SK-N-SH (cell line): ENCODE measurements around the gene NEGR1. TPM values are rescaled to one million over a fixed set of nuclear protein-coding genes. Genes with fewer than 3 reads are reported as not detected.

Source experiments
- CTCF ChIA-PET: fragments of 300-600, 350-600 bp; formaldehyde crosslinking; extraction: SDS; loops from one replicate; lab custom pipeline; 2021; lab: Yijun Ruan, JAX
- POLR2A ChIA-PET: fragments of 350-600 bp; sonication (Branson Sonifier 250); formaldehyde crosslinking; extraction: SDS; loops from one replicate; lab custom pipeline; 2020; ENCODE audit warnings: antibody characterized with exemption, inconsistent platforms; lab: Yijun Ruan, JAX
- DNase-seq: peaks from one replicate; pipeline ENCODE4 v3.0.0; 2012
- H2AFZ ChIP-seq: fragments of 200-600 bp; sonication (generic); 2 replicates; pipeline ENCODE4 v1.8.1; 2016; ENCODE audit warnings: antibody characterized with exemption, mild to moderate bottlenecking, low read depth
- H3F3A ChIP-seq: fragments of 200-600 bp; sonication (generic); replicated peaks from 2 replicates; pipeline ENCODE3; 2016; ENCODE audit warnings: antibody characterized with exemption, mild to moderate bottlenecking; ENCODE audit not compliant: insufficient read depth
- H3K27ac ChIP-seq, 2 experiments: fragments of 200-500 bp in 1 of 2; fragments of 200-600 bp in 1 of 2; sonication (Bioruptor generic) in 1 of 2; sonication (generic), shearing (Covaris generic) in 1 of 2; 2 replicates each; pipeline versions ENCODE4 v1.5.1 to v1.6.1; 2014 to 2016; ENCODE audit warnings: low read depth in 2 of 2, inconsistent platforms in 1 of 2, low read length in 1 of 2, mild to moderate bottlenecking in 1 of 2, mixed read lengths in 1 of 2
- H3K27me3 ChIP-seq: fragments of 200-600 bp; sonication (generic), shearing (Covaris generic); 2 replicates; pipeline ENCODE4 v1.6.1; 2016; ENCODE audit warnings: mixed run types; ENCODE audit not compliant: insufficient read depth
- H3K36me3 ChIP-seq, 2 experiments: fragments of 200-500 bp in 1 of 2; fragments of 200-600 bp in 1 of 2; sonication (Bioruptor generic) in 1 of 2; sonication (generic) in 1 of 2; replicated peaks in 1 of 2; 2 replicates each; pipeline versions ENCODE3 to v1.5.1; 2014 to 2016; ENCODE audit warnings: low read length in 1 of 2, mild to moderate bottlenecking in 1 of 2; ENCODE audit not compliant: insufficient read depth in 2 of 2, control insufficient read depth in 1 of 2
- H3K4me1 ChIP-seq, 2 experiments: fragments of 200-500 bp in 1 of 2; fragments of 200-600 bp in 1 of 2; sonication (Bioruptor generic) in 1 of 2; sonication (generic), shearing (Covaris generic) in 1 of 2; 2 replicates each; pipeline versions ENCODE4 v1.5.1 to v1.6.1; 2014 to 2016; ENCODE audit warnings: low read depth in 1 of 2, low read length in 1 of 2, mixed run types in 1 of 2; ENCODE audit not compliant: insufficient read depth in 2 of 2, control insufficient read depth in 1 of 2
- H3K4me2 ChIP-seq: fragments of 200-600 bp; sonication (generic), shearing (Covaris generic); 2 replicates; pipeline ENCODE4 v1.6.1; 2017; ENCODE audit warnings: mixed run types
- H3K4me3 ChIP-seq, 2 experiments: fragments of 200-500 bp in 1 of 2; fragments of 200-600 bp in 1 of 2; sonication (Bioruptor generic) in 1 of 2; sonication (generic), shearing (Covaris generic) in 1 of 2; 2 replicates each; pipeline versions ENCODE4 v1.5.1 to v1.8.1; 2014 to 2016; ENCODE audit warnings: low read depth in 2 of 2, inconsistent platforms in 1 of 2, low read length in 1 of 2, mild to moderate bottlenecking in 1 of 2, mixed read lengths in 1 of 2, moderate library complexity in 1 of 2
- H3K79me2 ChIP-seq: fragments of 200-600 bp; sonication (generic); 2 replicates; pipeline ENCODE4 v1.8.1; 2017; ENCODE audit warnings: mild to moderate bottlenecking; ENCODE audit not compliant: insufficient read depth
- H3K9ac ChIP-seq: fragments of 200-600 bp; sonication (generic); 2 replicates; pipeline ENCODE4 v1.6.1; 2017; ENCODE audit warnings: mixed run types
- H3K9me2 ChIP-seq: fragments of 200-600 bp; sonication (generic); 2 replicates; pipeline ENCODE4 v1.6.1; 2017; ENCODE audit warnings: mixed run types
- H3K9me3 ChIP-seq: fragments of 200-600 bp; sonication (generic); 2 replicates; pipeline ENCODE4 v1.6.1; 2017; ENCODE audit warnings: mixed run types, mild to moderate bottlenecking, moderate library complexity
- H4K20me1 ChIP-seq: fragments of 200-600 bp; sonication (generic); 2 replicates; pipeline ENCODE4 v1.6.1; 2017; ENCODE audit warnings: mild to moderate bottlenecking, mixed run types; ENCODE audit not compliant: insufficient read depth
- ELF1 ChIP-seq: IDR thresholded peaks from 2 replicates; pipeline ENCODE4 v1.4.0; 2012
- FOSL2 ChIP-seq: IDR thresholded peaks from 2 replicates; pipeline ENCODE4 v1.4.0; 2012; ENCODE audit warnings: low read depth, mild to moderate bottlenecking, moderate library complexity, borderline replicate concordance
- MXI1 ChIP-seq: IDR thresholded peaks from 2 replicates; pipeline ENCODE4 v1.6.1; 2012; ENCODE audit warnings: mild to moderate bottlenecking, low read depth, low read length, improper control_type of control experiment
- NFIC ChIP-seq: IDR thresholded peaks from 2 replicates; pipeline ENCODE4 v1.4.0; 2012; ENCODE audit warnings: borderline replicate concordance
- RCOR1 ChIP-seq: fragments of 150-350 bp; IDR thresholded peaks from 2 replicates; pipeline ENCODE4 v1.6.1; 2017; ENCODE audit warnings: antibody characterized with exemption, low read length
- RFX5 ChIP-seq: IDR thresholded peaks from 2 replicates; pipeline ENCODE4 v1.6.1; 2012; ENCODE audit warnings: mild to moderate bottlenecking, improper control_type of control experiment, low read length
- RXRA ChIP-seq: IDR thresholded peaks from 2 replicates; pipeline ENCODE4 v1.4.0; 2012; ENCODE audit warnings: low read depth, mild to moderate bottlenecking, borderline replicate concordance
- TAF1 ChIP-seq: IDR thresholded peaks from 2 replicates; pipeline ENCODE4 v1.6.1; 2012; ENCODE audit warnings: low read depth, mild to moderate bottlenecking, low read length, moderate library complexity, borderline replicate concordance
- YY1 ChIP-seq: IDR thresholded peaks from 2 replicates; pipeline ENCODE4 v1.4.0; 2012; ENCODE audit warnings: low read depth, mild to moderate bottlenecking
- WGBS: methylation state at CpG from one replicate; pipeline ENCODE4 v1.1.6; 2017; ENCODE audit warnings: low lambda C conversion rate; 5-methylcytosine and 5-hydroxymethylcytosine counted together
- polyA plus RNA-seq, 3 experiments: library from polyadenylated mRNA; depleted of rRNA; stranded (reverse); fragments of >200 nt; gene quantifications; 2 replicates each; pipeline ENCODE4 v1.2.3, GENCODE V29; 2012
- TF ChIP-seq, protein P1 (sequence below): fragments of 150-350 bp; IDR thresholded peaks from 2 replicates; pipeline ENCODE4 v1.6.1; 2017; ENCODE audit warnings: antibody characterized with exemption, low read length, low read depth, borderline replicate concordance
- TF ChIP-seq, protein P2 (sequence below): fragments of 200-600 bp; sonication (generic); IDR thresholded peaks from 2 replicates; pipeline ENCODE4 v1.6.1; 2017; ENCODE audit warnings: antibody characterized with exemption, mild to moderate bottlenecking, moderate library complexity
- TF ChIP-seq, protein P3 (sequence below): fragments of 150-350 bp; IDR thresholded peaks from 2 replicates; pipeline ENCODE4 v1.6.1; 2016; ENCODE audit warnings: mild to moderate bottlenecking, low read depth, low read length
- TF ChIP-seq, protein P4 (sequence below): IDR thresholded peaks from 2 replicates; pipeline ENCODE4; 2012
- TF ChIP-seq, protein P5 (sequence below): IDR thresholded peaks from 2 replicates; pipeline ENCODE4 v1.4.0; 2012; ENCODE audit warnings: low read depth, borderline replicate concordance

Gene NEGR1
- polyA plus RNA-seq, 1 of the 3 experiments (the other 2 are of a cell fraction): 0.21 TPM

DNA sequence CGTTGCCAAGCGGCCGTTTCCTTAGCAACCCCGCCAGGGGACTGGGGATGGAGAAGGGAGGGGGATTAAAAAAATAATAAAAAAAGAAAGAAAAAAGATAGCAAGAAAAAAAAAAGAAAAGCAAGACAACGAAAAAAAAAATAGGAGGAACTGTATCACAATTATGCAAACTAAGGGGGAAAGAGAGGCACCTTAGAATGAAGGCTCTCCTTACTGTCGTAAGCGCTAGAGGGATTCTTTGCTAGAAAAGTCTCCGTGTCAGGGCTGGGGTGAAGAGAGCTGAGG lies 625 bp upstream of the NEGR1 start:
- WGBS: 3% methylated on average over 8 of the region's 8 CpGs
- Histone ChIP-seq H3K36me3 (no peaks in the 10 kb centered on the region), H3K79me2 (no peaks in the 10 kb centered on the region; the same call in 1 of the 2 replicates), H3K4me1 (peaks cover 5 to 9% of the 10 kb centered on the region in 2 experiments), H3F3A (peaks cover 32% of the 10 kb centered on the region), H3K9me2 (no peaks in the 10 kb centered on the region), H3K27ac (peak overlapping the region; percentile 95 to 96), H2AFZ (peak overlapping the region; percentile 99), H3K4me2 (peak overlapping the region; percentile 94), H3K9me3 (no peaks in the 10 kb centered on the region), H4K20me1 (no peaks in the 10 kb centered on the region), H3K9ac (peak overlapping the region; percentile 97), H3K4me3 (peak overlapping the region; percentile 65 to 91), H3K27me3 (no peaks in the 10 kb centered on the region)
- TF ChIP-seq, protein P1, sequence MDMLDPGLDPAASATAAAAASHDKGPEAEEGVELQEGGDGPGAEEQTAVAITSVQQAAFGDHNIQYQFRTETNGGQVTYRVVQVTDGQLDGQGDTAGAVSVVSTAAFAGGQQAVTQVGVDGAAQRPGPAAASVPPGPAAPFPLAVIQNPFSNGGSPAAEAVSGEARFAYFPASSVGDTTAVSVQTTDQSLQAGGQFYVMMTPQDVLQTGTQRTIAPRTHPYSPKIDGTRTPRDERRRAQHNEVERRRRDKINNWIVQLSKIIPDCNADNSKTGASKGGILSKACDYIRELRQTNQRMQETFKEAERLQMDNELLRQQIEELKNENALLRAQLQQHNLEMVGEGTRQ: no peak
- no peak; the same call in 1 of the 2 replicates for TF ChIP-seq MXI1
- TF ChIP-seq NFIC: no peak
- no peak for TF ChIP-seq RCOR1
- TF ChIP-seq RFX5: no peak
- TF ChIP-seq, protein P2, sequence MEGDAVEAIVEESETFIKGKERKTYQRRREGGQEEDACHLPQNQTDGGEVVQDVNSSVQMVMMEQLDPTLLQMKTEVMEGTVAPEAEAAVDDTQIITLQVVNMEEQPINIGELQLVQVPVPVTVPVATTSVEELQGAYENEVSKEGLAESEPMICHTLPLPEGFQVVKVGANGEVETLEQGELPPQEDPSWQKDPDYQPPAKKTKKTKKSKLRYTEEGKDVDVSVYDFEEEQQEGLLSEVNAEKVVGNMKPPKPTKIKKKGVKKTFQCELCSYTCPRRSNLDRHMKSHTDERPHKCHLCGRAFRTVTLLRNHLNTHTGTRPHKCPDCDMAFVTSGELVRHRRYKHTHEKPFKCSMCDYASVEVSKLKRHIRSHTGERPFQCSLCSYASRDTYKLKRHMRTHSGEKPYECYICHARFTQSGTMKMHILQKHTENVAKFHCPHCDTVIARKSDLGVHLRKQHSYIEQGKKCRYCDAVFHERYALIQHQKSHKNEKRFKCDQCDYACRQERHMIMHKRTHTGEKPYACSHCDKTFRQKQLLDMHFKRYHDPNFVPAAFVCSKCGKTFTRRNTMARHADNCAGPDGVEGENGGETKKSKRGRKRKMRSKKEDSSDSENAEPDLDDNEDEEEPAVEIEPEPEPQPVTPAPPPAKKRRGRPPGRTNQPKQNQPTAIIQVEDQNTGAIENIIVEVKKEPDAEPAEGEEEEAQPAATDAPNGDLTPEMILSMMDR: no peak
- TF ChIP-seq, protein P3, sequence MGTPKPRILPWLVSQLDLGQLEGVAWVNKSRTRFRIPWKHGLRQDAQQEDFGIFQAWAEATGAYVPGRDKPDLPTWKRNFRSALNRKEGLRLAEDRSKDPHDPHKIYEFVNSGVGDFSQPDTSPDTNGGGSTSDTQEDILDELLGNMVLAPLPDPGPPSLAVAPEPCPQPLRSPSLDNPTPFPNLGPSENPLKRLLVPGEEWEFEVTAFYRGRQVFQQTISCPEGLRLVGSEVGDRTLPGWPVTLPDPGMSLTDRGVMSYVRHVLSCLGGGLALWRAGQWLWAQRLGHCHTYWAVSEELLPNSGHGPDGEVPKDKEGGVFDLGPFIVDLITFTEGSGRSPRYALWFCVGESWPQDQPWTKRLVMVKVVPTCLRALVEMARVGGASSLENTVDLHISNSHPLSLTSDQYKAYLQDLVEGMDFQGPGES: no peak
- TF ChIP-seq, protein P4, sequence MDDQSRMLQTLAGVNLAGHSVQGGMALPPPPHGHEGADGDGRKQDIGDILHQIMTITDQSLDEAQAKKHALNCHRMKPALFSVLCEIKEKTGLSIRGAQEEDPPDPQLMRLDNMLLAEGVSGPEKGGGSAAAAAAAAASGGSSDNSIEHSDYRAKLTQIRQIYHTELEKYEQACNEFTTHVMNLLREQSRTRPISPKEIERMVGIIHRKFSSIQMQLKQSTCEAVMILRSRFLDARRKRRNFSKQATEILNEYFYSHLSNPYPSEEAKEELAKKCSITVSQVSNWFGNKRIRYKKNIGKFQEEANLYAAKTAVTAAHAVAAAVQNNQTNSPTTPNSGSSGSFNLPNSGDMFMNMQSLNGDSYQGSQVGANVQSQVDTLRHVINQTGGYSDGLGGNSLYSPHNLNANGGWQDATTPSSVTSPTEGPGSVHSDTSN: no peak
- TF ChIP-seq YY1: no peak
- DNase-seq: no peak
- ChIA-PET CTCF (interaction anchor here (1.3 to 1.7 kb wide), 3 partner anchors 14 to 1392 kb away, joined by 3 to 4 read pairs (median 4); no protein-coding TSS in a partner anchor), POLR2A (no interaction called here)

DNA sequence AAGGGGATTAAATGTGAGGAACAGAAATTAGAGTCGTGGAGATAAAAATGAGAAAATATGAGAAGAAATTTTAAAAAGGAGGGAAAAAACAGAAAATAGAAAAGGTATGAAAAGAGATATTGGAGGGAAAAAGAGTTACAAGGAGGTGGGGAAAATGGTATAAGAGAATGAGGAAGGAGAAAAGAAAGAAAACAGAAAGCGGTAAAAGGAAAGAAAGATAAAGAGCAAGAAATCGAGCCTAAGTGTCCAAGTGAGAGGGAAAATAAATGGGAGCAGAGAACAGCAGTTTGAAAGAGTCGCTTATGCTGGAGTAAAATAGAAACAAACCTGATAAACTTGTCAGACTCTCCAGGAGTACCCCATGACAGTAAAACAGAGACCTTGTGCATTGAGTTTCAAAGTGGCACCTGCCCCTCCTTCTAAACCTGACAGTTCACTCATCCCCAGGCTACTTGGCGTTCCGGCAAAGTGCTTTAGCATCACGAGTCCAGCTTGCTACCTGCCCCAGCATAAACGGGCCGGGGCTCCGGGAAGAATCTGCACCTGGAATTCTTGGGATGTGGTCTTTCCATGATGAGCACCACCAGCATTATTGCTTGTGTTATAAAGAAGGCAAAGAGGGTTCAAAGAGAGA lies 585 bp downstream of the NEGR1 start:
- Histone ChIP-seq H3K9me3 (no peaks in the 10 kb centered on the region), H3K4me3 (peak overlapping the region; percentile 65 to 91), H3K4me2 (peak overlapping the region; percentile 94), H3F3A (peaks cover 32% of the 10 kb centered on the region), H4K20me1 (no peaks in the 10 kb centered on the region), H3K9ac (peak overlapping the region; percentile 43), H3K79me2 (no peaks in the 10 kb centered on the region), H3K36me3 (no peaks in the 10 kb centered on the region), H3K27ac (no peak overlapping the region; a peak in 1 of 4 replicates), H2AFZ (peak overlapping the region; percentile 82), H3K4me1 (peaks cover 5 to 9% of the 10 kb centered on the region in 2 experiments), H3K9me2 (no peaks in the 10 kb centered on the region), H3K27me3 (no peaks in the 10 kb centered on the region)
- DNase-seq: no peak
- WGBS: 10% methylated on average over 10 of the region's 10 CpGs
- ChIA-PET POLR2A (no interaction called here), CTCF (no interaction called here)
- TF ChIP-seq, protein P5, sequence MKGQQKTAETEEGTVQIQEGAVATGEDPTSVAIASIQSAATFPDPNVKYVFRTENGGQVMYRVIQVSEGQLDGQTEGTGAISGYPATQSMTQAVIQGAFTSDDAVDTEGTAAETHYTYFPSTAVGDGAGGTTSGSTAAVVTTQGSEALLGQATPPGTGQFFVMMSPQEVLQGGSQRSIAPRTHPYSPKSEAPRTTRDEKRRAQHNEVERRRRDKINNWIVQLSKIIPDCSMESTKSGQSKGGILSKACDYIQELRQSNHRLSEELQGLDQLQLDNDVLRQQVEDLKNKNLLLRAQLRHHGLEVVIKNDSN: no peak
- TF ChIP-seq TAF1 (no peak), ELF1 (no peak), MXI1 (no peak), RXRA (no peak), FOSL2 (no peak)
- TF ChIP-seq, protein P3: no peak
- TF ChIP-seq, protein P2: no peak
